ENCODE measurements around the gene SMC4.
"Not testable (repeated sequence)": the region's sequence is repeated elsewhere in the genome, so short reads cannot be mapped to it uniquely, and the experiment has no call there.

The SMC4 gene

GRCh38 chr3:160399125-160400029 is at the start of gene SMC4, which contains the start of gene IFT80:
SMC4 (plus strand) TSS chr3:160399650; CDS start chr3:160400827, 1,177 bp downstream.
IFT80 (minus strand) TSS chr3:160399225; CDS start chr3:160384600, 14,625 bp downstream.
- DNase-seq (ENCODE audit: low read depth) = peak; percentile 96

- DNase-seq (ENCODE audit: low read depth) = no peak
Measured at GRCh38 chr3:160355826-160356225, 43.6 kb upstream of the SMC4 start.

GRCh38 chr3:160362896-160363295 is 36.6 kb upstream of the SMC4 start:
- not testable (repeated sequence) for DNase-seq (ENCODE audit: low read depth)

- no peak for DNase-seq (ENCODE audit: low read depth)
Measured at GRCh38 chr3:160365869-160366522, 33.5 kb upstream of the SMC4 start.

GRCh38 chr3:160368804-160369203 is 30.6 kb upstream of the SMC4 start:
- no peak for DNase-seq (ENCODE audit: low read depth)

- DNase-seq (ENCODE audit: low read depth) = no peak
Measured at GRCh38 chr3:160369784-160370183, 29.7 kb upstream of the SMC4 start.

- no peak for DNase-seq (ENCODE audit: low read depth)
Measured at GRCh38 chr3:160370987-160371857, 28.2 kb upstream of the SMC4 start.

- DNase-seq (ENCODE audit: low read depth) = peak; percentile 81
Measured at GRCh38 chr3:160372780-160373179, 26.7 kb upstream of the SMC4 start.

GRCh38 chr3:160373655-160374054 is 25.8 kb upstream of the SMC4 start:
- no peak for DNase-seq (ENCODE audit: low read depth)

- DNase-seq (ENCODE audit: low read depth) = peak; percentile 28
Measured at GRCh38 chr3:160374472-160374871, 25.0 kb upstream of the SMC4 start.

- DNase-seq (ENCODE audit: low read depth) = no peak
Measured at GRCh38 chr3:160374925-160375324, 24.5 kb upstream of the SMC4 start.

GRCh38 chr3:160376681-160377080 is 22.8 kb upstream of the SMC4 start:
- no peak for DNase-seq (ENCODE audit: low read depth)

- DNase-seq (ENCODE audit: low read depth) = no peak
Measured at GRCh38 chr3:160378331-160379109, 20.9 kb upstream of the SMC4 start.

- no peak for DNase-seq (ENCODE audit: low read depth)
Measured at GRCh38 chr3:160379628-160380214, 19.7 kb upstream of the SMC4 start.

- DNase-seq (ENCODE audit: low read depth) = peak; percentile 32
Measured at GRCh38 chr3:160381470-160381869, 18.0 kb upstream of the SMC4 start.

- no peak for DNase-seq (ENCODE audit: low read depth)
Measured at GRCh38 chr3:160384639-160385318, 14.7 kb upstream of the SMC4 start.

- DNase-seq (ENCODE audit: low read depth) = no peak
Measured at GRCh38 chr3:160390565-160391138, 8.8 kb upstream of the SMC4 start.

- DNase-seq (ENCODE audit: low read depth) = no peak
Measured at GRCh38 chr3:160392798-160393197, 6.7 kb upstream of the SMC4 start.

- DNase-seq (ENCODE audit: low read depth) = no peak
Measured at GRCh38 chr3:160393346-160394008, 6.0 kb upstream of the SMC4 start.
